ENCODE measurements around the gene HDAC4.

HDAC4 gene

DNA sequence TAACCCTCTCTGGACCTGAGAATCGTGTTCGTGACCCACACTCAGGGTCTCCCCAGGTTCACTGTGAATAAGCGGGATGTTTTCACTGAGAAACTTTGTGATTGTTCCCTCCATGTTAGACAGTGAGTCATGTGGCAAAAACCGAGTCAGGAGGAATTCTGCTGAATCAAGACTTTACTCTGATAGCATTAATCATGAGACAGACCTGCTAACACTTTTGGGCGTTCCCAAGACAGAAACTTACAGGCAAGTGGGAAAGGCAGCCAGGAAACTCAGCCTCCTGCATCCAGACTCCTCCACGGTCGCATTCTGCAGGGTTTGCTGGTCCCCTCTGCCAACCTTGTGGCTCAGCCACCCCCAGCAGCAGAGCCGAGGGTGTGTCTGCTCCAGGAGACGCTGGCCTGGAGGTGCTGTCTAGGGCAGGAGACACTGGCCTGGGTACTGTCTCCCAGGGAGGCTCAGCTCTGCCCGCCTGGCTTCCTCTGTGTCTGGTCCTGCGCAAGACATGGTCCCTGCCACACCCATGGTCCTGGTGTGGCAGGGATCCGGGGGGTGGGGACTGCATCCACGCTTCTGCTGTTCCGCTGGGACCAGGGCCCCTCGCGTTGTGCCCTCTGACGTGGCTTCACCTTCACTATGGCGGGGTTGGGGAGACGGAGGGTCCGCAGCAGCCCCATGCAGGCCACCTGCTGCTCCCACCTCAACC lies 375.6 kb downstream of the HDAC4 start:
- DNase-seq (ENCODE audit: low spot score) = peak; percentile 62

DNA sequence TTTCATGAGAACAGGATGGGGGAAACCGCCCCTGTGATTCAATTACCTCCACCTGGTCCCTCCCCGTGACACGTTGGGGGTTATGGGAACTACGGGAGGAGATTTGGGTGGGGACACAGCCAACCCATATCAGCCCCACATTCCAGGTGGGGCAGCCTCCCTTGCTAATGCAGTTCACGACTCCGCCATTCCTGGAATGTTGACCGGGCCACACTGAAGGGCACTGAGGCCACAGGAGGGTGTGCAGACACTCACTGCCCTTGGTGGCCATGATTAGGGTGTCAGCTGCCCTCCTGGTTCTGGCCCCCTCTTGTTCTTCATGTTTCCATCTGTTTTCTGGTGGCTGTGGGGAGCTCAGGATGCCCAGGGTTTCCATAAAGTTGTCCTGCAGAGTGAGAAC lies 376.6 kb downstream of the HDAC4 start:
- no peak for DNase-seq (ENCODE audit: low spot score)

DNA sequence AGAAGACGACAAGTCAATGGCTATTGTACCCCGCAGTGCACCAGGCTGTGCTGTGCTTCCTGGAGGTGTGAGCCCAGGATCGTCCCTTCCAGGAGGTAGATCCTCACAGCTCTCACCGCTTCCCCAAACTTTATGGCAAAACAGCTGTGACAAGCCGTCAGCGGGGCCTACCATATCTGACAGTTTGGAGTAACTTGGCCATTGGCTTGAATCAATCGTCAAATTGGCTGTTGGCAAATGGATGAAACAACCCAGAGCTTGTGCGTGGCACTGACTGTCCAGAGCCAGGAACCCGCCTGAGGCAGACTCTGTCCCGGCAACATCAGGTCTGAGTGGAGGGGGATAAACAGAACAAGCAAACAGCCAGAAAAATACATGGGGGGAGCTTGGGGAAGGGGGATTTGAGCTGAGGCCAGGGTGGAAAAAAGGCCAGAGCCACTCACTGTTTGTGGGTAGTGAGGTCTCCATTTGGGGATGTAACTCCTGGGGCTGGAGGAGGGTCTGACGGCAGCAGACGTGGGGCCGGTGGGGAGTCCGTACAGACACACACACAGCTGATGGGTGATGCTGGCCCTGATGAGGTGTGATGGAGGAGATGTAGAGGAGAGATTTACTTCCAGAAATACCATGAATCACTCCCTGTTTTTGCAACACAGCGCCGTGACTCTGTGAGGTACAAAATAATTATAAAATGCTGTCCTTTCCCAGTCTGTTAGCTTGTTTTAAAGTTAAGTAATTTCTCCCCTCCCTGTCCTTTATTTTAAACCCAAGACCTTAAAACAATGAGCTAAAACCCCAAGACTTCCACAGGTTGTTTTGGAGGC lies 378.2 kb downstream of the HDAC4 start:
- DNase-seq (ENCODE audit: low spot score) = no peak

DNA sequence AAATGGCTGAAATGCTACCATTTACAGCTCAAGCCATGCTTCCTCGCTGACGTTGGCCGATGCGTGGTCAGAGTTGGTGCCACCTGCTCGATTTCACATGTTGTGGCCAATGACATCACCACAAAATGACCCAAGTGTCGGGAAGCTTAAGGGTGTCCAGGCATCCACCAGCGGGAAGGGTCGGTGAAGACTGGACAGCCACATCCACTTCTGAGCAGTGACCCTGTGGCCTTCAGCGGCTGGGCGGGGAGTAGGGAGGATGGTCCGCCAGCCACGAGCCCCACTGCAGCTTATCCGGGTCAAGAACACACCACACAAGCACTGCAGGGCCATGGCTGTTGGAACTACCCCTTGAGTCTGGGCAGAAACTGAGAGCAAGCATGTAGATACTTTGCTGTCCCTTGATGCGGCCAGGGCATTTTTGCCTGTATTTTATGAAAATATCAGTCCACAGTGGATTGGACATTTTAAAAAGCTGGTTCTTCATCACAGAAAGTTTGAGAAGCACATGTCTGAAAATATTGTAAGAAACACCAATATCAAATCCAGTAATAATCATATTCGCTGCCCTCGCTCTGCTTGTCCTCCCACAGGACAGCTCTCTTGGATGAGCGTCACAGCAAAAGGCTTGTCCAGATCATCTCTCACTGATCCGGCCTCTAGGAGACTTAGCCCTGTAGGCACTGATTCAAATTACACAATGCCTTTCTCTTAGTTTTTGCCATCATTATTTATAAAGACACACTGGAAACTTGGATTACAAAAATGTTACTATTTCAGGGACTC lies 379.0 kb downstream of the HDAC4 start:
- DNase-seq (ENCODE audit: low spot score) = no peak

DNA sequence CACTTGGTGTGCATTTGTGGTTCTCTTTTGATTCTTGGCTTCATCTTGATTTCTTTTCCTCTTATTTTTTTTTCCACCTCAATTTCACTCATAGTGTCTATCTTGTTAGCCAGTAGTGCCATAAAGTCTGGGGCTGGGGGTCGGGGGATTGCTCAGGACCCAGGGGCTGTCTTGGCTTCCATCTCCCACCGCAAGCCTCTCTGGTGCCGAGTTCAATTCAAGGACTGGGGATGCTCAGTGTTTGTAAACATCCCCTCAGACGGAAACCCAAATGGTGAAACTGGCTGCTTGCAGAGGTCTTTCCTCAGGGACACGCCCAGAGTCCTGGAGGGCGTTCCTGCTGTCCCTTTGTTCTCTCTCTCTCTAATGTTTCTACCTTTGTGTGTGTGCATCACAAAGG lies 379.6 kb downstream of the HDAC4 start:
- DNase-seq (ENCODE audit: low spot score) = no peak

DNA sequence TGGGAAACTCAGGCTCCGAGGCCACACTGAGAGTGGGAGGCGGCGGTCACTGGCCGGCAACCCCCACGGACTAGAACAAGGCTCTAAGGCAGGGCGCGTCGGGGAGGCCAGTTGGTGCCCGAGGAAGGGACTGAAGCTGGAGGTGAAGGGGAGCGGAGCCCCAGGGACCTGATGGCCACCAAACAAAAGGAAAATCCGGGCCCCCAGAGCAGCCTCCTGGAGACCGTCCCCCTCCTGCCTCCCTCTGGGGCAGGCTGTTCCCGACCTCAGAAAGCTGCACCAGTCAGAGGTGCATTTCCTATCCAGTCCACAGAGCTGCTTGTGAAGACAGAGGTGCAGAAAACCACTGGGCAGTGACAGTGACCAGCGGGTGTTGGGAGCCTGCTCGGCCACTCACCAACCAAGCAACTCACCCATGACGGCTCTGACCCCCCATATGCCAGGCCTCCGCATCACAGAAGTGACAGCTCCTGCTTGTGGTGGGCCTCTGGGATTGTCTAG lies 380.2 kb downstream of the HDAC4 start:
- DNase-seq (ENCODE audit: low spot score) = no peak

DNA sequence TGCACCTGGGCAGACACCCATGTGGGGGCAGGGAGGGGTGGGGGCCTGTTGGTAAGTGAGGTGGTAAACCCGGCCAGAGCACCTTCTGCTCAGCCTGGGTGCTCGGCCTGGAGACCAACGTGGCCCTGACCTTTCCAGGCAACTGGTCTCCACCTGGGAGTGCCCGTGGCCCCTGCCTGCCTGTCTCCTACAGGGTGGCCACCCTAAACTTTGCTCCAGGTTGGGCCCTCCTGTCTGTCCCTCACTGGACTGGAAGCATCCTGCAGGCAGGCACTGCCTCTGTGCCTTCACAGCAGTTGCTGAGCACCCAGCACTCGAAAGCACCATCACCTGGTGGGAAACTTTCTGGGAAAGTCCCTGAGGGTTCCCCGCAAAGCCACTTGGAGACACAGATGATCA lies 381.6 kb downstream of the HDAC4 start:
- DNase-seq (ENCODE audit: low spot score) = no peak

DNA sequence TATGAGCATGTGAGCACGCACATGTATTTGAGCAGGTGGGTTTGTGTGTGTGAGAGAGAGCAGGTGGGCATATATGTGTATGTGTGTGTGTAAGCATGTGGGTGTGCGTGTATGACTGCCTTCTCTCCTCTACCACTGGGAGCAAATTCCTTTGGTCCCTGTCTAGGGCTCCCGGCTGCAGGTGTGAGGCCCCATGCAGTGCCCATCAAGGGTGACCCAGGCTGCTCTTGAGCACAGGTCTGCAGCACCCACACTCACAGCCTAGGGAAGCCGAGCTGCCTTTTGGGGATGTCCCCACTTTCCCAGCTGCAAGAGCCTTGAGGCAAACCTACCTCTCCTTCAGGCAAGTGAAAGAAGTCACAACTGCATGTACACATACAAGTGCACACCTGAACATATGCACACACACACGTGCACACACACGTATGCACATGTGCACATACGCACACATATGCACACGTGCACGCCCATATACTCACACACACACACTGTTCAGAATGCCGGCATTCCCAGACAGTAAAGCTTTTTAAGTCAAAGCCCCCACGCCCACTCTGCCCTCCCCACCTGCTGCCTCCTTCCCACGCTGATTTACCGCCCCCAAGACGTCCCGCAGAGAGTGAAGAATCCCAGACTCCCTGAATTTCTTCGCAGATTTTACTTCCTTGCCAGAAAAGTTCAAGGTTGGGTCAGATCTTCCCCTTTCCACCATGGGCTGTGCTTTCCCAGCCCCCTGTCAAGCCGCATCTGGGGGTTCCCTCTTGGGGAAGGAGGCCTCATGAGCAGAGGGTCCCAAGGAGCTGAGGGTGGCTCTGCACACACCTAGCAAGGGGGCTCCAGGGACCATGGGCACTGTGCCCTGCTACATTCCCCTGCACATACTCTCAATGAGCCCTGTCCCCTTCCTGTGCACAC lies 382.3 kb downstream of the HDAC4 start:
- no peak for DNase-seq (ENCODE audit: low spot score)

DNA sequence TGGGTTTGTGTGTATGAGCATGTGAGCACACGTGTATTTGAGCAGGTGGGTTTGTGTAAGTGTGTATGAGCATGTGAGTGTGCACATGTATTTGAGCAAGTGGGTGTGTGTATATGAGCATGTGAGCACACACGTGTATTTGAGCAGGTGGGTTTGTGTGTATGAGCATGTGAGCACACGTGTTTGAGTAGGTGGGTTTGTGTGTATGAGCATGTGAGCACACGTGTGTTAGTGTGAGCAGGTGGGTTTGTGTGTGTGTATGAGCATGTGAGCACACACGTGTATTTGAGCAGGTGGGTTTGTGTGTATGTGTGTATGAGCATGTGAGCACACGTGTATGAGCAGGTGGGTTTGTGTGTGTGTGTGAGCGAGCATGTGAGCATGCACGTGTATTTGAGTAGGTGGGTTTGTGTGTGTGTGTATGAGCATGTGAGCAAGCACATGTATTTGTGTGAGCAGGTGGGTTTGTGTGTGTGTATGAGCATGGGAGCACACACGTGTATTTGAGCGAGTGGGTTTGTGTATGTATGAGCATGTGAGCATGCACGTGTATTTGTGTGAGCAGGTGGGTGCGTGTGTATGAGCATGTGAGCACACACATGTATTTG lies 383.2 kb downstream of the HDAC4 start:
- no peak for DNase-seq (ENCODE audit: low spot score)

DNA sequence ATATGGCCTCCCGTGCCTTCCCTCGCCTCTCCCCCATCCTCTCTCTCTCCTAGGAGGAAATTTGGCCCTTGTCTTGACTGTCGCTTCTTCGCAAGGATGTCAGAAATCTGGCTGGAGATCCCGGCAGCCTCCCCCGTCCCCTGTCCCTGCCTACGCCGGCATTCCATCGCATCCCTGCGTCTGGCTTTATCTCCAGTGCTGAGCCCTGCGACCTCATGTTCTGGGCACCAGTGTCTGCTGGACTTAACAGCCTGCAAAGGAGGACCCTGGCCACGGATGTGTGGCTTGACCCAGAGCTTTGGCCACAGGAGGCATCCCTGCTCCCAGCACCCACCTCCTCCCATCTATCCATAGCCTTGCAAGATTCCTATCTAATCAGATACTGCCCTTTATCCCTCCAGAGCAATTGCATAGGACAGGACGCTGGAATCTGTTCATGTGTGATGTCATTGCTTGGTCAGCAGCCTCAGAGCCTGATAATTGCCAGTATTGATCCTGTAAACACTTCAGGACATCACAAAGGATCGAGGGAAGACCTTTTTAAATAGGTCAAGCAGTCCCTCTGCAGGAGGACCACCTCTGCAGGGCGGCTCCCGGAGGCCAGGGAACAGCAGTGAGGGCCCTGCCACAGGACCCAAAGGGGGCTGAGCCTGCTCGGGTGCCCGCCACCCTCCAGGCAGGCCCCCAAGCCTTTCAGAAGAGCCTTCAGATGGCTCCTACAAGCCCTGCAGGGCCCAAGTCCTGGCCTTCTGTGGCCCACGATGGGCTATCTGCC lies 384.7 kb downstream of the HDAC4 start:
- DNase-seq (ENCODE audit: low spot score) = no peak

DNA sequence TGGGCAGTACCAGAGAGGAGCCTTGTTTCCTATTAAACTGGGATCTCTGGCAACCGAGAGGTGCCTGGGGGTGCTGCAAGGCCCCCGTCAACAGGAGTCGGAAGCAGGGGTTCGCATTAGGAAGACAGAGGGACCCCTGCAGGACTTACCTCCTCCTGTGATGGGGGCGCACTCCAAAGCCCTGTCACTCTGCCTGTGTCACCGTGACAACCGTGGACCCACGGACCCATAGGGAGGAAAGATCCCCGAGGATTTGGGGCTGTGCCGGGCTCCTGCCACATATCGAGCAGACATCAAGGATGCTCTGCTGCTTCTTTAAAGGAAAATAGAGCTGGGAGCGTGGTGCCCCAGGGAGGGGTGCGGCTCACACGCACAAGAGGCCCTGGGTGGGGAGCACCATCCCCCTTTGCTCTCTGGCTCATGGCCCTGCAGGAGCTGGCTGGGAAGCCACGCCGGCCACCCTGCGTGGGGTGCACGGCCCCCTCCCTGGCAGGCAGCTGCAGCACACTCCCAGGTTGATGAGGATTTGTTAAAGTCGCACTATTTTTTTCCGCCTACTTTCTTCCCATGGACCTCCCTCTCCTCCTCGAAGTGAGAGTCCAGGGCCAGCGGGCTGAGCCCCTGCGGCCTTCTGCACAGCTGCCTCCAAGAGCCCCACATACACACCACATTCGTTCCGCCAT lies 385.5 kb downstream of the HDAC4 start:
- DNase-seq (ENCODE audit: low spot score) = no peak

DNA sequence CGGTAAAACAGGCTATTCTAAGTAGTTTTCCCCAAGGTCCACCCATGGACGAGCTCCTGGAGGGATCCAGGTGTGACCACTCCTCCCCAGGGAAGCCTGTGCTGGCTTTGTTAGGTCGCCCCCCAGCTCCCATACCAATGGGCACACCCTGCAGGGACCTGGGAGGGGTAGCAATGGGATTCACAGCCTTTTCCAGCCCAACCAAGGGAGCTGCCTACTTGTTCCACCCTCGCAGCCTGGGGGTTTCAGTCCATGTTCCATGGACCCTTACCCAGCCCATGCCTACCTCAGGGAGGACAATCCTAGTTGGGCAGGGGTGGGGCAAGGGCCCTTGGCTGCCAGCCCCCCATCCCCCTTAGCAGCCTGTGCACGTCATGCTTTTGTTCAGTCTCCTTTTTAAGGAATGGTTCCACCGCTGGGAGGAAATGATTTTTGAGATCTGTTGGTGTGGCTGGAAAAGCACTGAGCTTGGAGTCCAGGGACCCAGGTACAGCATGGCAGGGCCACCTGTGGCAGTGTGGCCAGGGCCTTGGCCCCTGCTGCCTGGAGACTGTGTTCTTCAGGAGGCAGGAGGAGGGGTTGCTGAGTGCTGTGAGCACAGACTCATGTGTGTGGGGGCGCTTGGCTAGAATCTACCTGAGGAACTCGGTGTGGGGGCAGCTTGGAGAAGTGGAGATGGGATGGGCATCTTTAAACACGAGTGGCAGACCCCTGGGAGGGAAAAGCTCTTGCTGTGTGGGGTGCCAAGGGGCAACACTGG lies 386.2 kb downstream of the HDAC4 start:
- DNase-seq (ENCODE audit: low spot score) = no peak

DNA sequence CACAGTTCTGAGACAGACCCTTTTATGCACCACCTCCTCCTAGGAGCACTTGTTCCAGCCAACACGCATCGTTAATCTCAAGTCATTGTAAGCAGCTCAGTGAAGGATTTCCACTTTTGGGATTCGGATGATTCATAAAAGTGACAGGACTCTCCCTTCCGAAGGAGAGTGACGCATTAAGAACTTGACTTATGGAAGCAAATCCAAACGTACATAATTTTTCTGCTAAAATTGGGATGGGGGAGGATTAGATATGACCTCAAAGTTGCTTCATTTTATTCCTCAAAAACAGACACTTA lies 387.2 kb downstream of the HDAC4 start:
- DNase-seq (ENCODE audit: low spot score) = no peak

DNA sequence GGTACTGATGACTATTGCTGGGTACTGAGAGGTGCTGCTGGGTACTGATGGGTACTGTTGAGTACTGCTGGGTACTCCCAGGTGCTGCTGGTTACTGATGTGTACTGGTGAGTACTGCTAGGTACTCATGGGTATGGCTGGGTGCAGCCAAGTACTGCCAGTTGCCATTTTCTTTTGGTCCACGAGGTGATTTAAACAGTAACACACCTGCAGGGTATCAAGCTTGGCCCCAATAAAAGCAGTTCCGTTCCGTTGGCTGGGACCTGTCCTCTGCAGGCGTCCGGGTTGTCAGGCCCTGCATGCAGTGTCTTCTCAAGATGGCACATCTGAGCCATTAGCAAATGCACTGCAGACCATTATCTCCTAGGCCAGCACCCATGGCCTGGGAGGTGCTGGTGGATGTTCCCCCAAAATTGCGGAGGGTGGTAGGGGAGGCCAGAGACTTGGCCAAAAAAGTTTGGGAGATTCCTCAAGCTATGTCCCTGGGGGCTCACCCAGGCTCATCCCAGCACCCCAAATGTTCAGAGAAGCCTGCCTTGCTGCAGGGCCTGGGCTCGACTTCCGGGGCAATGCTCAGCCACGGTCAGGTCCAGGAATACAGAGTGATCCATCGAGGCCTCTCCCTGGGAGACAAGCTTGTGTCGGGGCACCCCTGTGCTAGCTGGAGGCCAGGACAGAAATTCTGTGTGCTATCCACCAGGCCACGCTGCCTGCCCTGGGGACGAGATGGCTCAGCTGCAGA lies 387.7 kb downstream of the HDAC4 start:
- DNase-seq (ENCODE audit: low spot score) = no peak

DNA sequence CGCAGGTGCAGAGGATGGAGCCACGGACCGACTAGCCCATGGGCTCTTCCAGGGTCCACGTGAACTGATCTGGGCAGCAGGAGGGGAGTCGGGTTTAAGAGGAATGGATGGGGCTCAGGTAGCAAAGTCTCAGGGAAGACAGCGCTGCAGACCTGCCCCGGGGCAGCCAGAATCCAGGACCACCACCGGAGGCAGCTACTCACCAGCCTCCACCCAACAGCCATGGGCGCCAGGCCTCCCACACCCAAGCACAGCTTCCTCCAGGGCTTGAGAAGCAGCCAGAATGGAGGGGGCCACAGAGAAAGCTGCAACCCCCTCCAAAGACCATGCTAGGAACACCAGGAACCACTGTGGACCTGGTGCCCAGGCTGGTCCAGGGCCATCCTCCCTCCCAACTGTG lies 388.6 kb downstream of the HDAC4 start:
- DNase-seq (ENCODE audit: low spot score) = no peak

DNA sequence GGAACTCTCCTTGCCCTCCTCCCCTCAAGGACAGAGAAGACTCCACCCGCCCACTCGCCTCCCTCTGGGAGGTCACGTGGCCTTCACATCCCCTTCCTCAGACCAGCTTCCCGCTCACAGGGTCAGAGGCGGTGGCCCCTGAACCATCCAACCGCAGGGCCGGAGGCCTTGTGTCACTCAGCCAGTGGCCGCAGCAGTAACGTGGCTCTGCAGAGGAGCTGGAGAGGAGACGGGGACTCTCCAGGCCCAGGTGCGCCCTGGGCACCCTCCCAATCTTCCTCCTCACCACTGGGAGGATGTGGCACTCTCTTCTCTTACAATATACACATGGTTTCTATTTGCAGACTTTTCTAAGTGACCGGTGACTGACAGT lies 391.2 kb downstream of the HDAC4 start:
- no peak for DNase-seq (ENCODE audit: low spot score)

DNA sequence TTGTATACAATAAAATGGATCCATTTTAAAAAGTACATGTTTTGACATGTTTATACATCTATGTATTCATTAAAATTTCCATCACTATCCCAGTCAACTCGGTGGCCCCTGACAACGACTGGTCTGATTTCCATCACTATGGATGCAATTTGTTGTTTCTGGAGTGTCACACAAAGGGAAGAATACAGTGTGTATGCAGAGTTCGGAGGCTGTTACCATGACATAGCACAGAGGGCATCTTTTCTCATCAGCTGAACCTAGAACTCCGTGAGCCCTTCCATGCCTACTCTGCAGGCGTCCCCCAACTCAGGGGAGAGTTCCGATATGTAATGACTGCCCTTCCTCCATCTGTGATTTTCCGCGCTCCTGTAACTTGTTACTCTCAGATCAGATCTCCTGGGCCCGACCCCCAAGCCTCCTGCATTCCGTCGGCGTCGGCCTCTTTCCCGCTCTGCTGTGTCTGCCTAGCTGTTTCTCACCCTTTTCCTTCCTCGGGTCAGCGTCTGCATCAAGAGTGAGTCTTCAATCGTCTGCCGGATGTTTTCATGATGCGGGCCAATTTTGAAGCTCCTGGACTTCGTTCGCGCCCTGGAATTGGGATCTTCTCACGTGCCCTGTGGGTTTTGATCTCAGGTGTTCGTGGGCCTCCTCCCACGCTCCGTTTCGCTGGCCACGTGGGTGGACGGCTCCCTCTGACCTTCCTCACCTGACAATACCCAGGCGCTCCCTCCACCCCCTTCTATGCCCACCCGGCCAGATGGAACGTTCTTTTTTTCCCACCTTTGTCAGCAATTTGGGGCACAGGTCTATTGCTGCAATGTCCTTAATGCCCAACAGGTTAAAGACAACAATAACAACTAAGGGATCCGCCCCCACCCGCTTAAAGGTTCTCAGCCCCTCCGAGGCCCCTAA lies 391.9 kb downstream of the HDAC4 start:
- no peak for DNase-seq (ENCODE audit: low spot score)

DNA sequence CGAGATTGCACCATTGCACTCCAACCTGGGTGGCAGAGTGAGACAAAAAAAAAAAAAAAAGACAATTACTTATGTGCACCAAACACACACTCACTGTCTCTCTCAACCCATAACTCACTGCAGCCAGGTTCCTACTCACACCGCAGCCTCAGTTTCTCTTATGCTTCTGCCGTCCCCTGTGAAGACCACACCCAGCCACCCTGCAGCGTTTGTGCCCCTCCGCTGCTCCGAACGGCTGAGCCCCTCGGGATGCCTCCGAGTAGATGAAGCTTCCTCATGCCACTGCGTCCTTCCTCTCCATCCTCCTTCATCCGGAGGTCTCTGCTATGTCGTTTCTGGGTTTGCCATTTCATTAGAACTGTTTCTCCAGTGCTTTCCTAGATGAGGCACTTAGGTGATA lies 392.8 kb downstream of the HDAC4 start:
- no peak for DNase-seq (ENCODE audit: low spot score)

All from AG08396 (cell line).